ENCODE data around the gene SH3BGRL3. TPM values are rescaled to one million over a fixed set of nuclear protein-coding genes. Genes with fewer than 3 reads are reported as not detected.
"Not testable (repeated sequence)": the region's sequence is repeated elsewhere in the genome, so short reads cannot be mapped to it uniquely, and the experiment has no call there.

SH3BGRL3 gene
- polyA plus RNA-seq, 4 donors, result 90.9 to 238 (median 178) TPM

DNA sequence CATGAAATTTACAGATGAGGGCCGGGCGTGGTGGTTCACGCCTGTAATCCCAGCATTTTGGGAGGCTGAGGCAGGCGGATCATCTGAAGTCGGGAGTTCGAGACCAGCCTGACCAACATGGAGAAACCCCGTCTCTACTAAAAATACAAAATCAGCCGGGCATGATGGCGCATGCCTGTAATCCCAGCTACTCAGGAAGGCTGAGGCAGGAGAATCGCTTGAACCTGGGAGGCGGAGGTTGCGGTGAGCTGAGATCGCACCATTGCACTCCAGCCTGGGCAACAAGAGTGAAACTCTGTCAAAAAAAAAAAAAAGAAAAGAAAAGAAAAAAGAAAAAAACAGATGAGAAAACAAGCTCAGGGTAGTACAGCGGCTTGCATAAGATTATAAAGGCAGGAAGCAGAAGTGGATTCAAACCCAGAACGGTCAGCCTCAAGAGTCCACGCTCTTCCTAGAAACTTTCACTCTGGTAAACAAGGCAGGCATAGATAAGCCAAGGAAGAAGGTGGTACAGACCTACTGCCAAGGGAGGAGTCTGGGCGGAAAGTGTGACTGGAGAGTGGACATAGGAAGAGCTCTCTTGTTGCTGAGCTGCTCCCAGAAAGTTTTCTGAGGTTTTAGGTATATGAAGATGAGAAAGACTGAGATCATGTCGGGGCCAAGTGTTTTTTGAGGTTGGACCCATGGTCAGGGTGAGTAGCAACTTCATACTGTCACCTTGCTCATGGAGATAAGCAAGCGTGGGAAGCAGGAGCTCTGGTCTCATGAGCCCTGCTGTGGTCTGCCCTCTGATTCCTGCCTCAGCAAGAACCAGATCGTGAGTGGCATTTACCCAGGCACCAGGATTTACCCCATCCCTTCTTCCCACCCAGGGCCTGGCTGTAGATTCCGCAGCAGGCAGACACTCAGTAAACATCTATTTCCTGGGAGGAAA, 28.3 kb downstream of the SH3BGRL3 start:
- H3K36me3 ChIP-seq (ENCODE audit: control insufficient read depth in 3 of 3, insufficient read depth in 2 of 3, low read depth in 1 of 3, low read length in 3 of 3), result not testable (repeated sequence)

DNA sequence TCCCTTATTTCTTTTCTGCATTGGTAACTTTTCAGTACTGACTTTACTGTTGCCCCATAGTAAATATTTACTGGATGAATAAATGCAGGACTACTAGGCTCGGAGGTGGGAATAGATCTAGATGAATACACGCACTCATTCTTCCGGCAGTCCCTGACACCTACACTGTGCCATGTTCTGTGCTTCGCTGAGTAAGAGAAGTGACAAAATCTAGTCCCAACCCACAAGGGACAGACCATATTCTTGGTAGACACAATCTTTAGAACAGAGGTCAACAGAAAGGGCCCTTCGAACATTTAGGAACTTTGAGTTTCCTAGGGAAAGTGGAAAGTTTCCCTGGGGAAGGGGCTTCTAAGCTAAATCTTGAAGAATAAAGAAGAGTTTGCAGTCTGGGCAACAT, 34.6 kb downstream of the SH3BGRL3 start:
- DNase-seq, result no peak
- H3K4me1 ChIP-seq (ENCODE audit: control insufficient read depth in 3 of 3, insufficient read depth in 2 of 3, low read depth in 1 of 3, low read length in 2 of 3), result no peaks in the 10 kb centered on the region
- no peak overlapping the region for H3K27ac ChIP-seq (ENCODE audit: low read depth in 1 of 3, low read length in 2 of 3)
- 77 to 86% (median 78%) methylated on average over 5 of the region's 5 CpGs for WGBS, 3 donors
- peaks cover 0 to 2% (median 0%) of the 10 kb centered on the region in 3 donors for H3K27me3 ChIP-seq (ENCODE audit: control insufficient read depth in 3 of 3, insufficient read depth in 3 of 3, low read length in 3 of 3)
- no peaks in the 10 kb centered on the region for H3K36me3 ChIP-seq (ENCODE audit: control insufficient read depth in 3 of 3, insufficient read depth in 2 of 3, low read depth in 1 of 3, low read length in 3 of 3)
- H3K4me3 ChIP-seq (ENCODE audit: low read depth in 1 of 3, low read length in 3 of 3), result no peak overlapping the region
- no peak for FAIRE-seq
- H3K9me3 ChIP-seq (ENCODE audit: control insufficient read depth in 2 of 2, insufficient read depth in 1 of 2, low read depth in 1 of 2, low read length in 1 of 2), result no peaks in the 10 kb centered on the region

More for the DNA sequence above, 28.3 kb downstream of the SH3BGRL3 start:
- not testable (repeated sequence) for FAIRE-seq; DNase-seq; H3K27me3 ChIP-seq (ENCODE audit: control insufficient read depth in 3 of 3, insufficient read depth in 3 of 3, low read length in 3 of 3); H3K4me3 ChIP-seq (ENCODE audit: low read depth in 1 of 3, low read length in 3 of 3); H3K9me3 ChIP-seq (ENCODE audit: control insufficient read depth in 2 of 2, insufficient read depth in 1 of 2, low read depth in 1 of 2, low read length in 1 of 2)
- WGBS, 3 donors, result 78 to 85% (median 84%) methylated on average over 21 of the region's 21 CpGs
- Histone ChIP-seq H3K4me1 (ENCODE audit: control insufficient read depth in 3 of 3, insufficient read depth in 2 of 3, low read depth in 1 of 3, low read length in 2 of 3) (peaks cover 0 to 13% (median 2%) of the 10 kb centered on the region in 3 donors), H3K27ac (ENCODE audit: low read depth in 1 of 3, low read length in 2 of 3) (peak overlapping the region in 1 of 3 donors; percentile 61)

DNA sequence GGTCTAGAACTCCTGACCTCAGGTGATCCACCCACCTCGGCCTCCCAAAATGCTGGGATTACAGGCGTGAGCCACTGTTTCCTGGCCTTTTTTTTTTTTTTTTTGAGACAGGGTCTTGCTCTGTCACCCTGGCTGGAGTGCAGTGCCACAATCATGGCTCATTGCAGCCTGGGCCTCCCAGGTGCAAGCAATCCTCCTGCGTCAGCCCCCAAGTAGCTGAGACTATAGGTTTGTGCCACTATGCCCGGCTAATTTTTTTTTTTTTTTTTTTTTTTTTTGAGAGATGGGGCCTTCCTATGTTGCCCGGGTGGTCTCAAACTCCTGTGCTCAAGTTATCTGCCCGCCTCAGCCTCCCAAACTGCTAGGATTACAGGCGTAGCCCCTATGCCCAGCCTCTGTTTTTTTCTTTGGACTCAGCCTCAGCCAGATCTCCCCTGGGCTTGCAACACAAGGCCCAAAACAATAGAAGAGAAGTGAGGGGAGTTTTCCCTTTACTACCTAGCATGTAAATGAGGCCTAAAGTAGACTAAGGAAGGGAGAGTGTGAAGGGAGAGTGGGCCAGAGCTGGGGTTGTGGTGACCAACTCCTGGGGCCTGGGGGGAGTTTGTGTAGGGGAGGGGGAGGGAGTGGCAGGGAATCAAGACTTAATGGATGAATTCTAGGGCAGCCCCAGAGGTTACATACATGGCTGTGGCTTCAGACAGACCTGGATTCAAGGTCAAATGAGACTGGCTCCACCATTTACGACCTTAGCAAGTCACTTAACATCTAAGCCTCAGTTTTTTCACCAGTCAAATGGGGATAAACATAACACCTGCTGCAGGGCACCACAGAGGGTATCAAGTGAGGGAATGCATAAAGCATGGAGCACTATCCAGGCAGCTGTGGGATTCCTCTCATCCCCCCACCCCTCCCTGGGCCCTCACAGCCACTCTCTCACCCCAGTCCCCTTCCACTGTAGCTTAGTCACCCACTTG, 36.3 kb downstream of the SH3BGRL3 start:
- no peak overlapping the region for H3K27ac ChIP-seq (ENCODE audit: low read depth in 1 of 3, low read length in 2 of 3)
- DNase-seq, result no peak
- FAIRE-seq, result no peak
- no peak overlapping the region for H3K4me3 ChIP-seq (ENCODE audit: low read depth in 1 of 3, low read length in 3 of 3)
- H3K4me1 ChIP-seq (ENCODE audit: control insufficient read depth in 3 of 3, insufficient read depth in 2 of 3, low read depth in 1 of 3, low read length in 2 of 3), result peaks cover 0 to under 1% (median 0%) of the 10 kb centered on the region in 3 donors
- H3K9me3 ChIP-seq (ENCODE audit: control insufficient read depth in 2 of 2, insufficient read depth in 1 of 2, low read depth in 1 of 2, low read length in 1 of 2), result no peaks in the 10 kb centered on the region
- 79 to 86% (median 86%) methylated on average over 8 of the region's 8 CpGs for WGBS, 3 donors
- H3K36me3 ChIP-seq (ENCODE audit: control insufficient read depth in 3 of 3, insufficient read depth in 2 of 3, low read depth in 1 of 3, low read length in 3 of 3), result peaks cover 0 to 11% (median 0%) of the 10 kb centered on the region in 3 donors
- H3K27me3 ChIP-seq (ENCODE audit: control insufficient read depth in 3 of 3, insufficient read depth in 3 of 3, low read length in 3 of 3), result peaks cover 0 to 2% (median 0%) of the 10 kb centered on the region in 3 donors

DNA sequence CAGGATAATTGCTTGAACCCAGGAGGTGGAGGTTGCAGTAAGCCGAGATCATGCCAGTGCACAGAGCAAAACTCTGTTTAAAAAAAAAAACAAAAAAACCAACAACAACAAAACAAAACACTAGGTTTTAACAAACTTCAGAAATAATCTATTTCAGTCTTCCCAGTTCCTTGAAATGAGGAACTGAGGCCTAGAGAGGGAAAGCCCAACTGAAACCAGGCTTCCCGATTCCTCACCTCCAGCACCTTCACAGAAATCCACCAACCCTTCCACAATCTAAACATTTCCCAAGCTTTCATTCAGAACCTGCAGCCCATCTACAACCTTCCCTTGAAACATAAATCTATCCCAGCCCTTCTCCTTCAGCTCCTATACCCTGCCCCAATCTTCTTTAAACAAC, 37.3 kb downstream of the SH3BGRL3 start:
- 79 to 92% (median 87%) methylated on average over 2 of the region's 2 CpGs for WGBS, 3 donors
- H3K27ac ChIP-seq (ENCODE audit: low read depth in 1 of 3, low read length in 2 of 3), result no peak overlapping the region
- H3K27me3 ChIP-seq (ENCODE audit: control insufficient read depth in 3 of 3, insufficient read depth in 3 of 3, low read length in 3 of 3), result peaks cover 0 to 2% (median 0%) of the 10 kb centered on the region in 3 donors
- peaks cover 0 to 4% (median 0%) of the 10 kb centered on the region in 3 donors for H3K4me1 ChIP-seq (ENCODE audit: control insufficient read depth in 3 of 3, insufficient read depth in 2 of 3, low read depth in 1 of 3, low read length in 2 of 3)
- no peak overlapping the region for H3K4me3 ChIP-seq (ENCODE audit: low read depth in 1 of 3, low read length in 3 of 3)
- FAIRE-seq, result no peak
- H3K9me3 ChIP-seq (ENCODE audit: control insufficient read depth in 2 of 2, insufficient read depth in 1 of 2, low read depth in 1 of 2, low read length in 1 of 2), result no peaks in the 10 kb centered on the region
- peaks cover 0 to 19% (median 0%) of the 10 kb centered on the region in 3 donors for H3K36me3 ChIP-seq (ENCODE audit: control insufficient read depth in 3 of 3, insufficient read depth in 2 of 3, low read depth in 1 of 3, low read length in 3 of 3)
- no peak for DNase-seq

DNA sequence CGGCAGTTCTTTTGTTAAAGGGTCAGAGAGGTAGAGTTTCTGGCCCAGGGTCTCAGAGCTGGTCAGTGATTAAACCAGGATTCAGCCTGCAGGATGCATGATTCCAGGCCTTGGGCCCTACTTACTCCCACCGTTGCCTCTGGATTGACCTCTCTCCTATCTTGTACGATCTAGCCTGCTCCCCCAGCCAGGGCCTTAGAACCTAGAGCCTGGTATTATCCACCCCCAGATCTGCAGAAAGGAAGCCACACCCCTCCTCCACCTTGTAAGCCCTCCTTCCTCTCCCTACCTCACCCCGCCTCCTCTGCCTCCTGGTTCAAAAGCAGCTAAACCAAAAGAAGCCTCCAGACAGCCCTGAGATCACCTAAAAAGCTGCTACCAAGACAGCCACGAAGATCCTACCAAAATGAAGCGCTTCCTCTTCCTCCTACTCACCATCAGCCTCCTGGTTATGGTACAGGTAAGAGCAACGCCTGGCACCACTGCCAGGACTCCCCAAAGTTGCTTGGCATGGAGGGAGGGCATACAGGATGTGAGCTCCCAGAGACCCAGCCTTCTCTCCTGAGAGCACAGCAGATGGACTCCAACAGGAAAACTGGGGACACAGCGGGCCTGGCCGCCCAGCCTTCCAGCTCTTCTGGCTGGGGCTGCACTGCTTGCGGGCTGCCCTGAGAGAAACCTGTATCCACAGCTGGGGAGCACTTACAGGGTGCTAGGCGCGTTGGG, 37.9 kb downstream of the SH3BGRL3 start, which contains the start of gene CD52:
Gene CD52 (plus strand): TSS at position 347 of the 726 bp plus-strand sequence. CDS start 60 bp downstream, at position 407.
- FAIRE-seq (no peak), DNase-seq (peak in 1 of 2 donors; percentile 45)
- Histone ChIP-seq H3K9me3 (ENCODE audit: control insufficient read depth in 2 of 2, insufficient read depth in 1 of 2, low read depth in 1 of 2, low read length in 1 of 2) (no peaks in the 10 kb centered on the region), H3K36me3 (ENCODE audit: control insufficient read depth in 3 of 3, insufficient read depth in 2 of 3, low read depth in 1 of 3, low read length in 3 of 3) (peaks cover 0 to 22% (median 2%) of the 10 kb centered on the region in 3 donors), H3K4me3 (ENCODE audit: low read depth in 1 of 3, low read length in 3 of 3) (peak within 1 kb of the TSS; percentile 8 to 61 (median 37)), H3K27me3 (ENCODE audit: control insufficient read depth in 3 of 3, insufficient read depth in 3 of 3, low read length in 3 of 3) (peaks cover 0 to 2% (median 0%) of the 10 kb centered on the region in 3 donors), H3K27ac (ENCODE audit: low read depth in 1 of 3, low read length in 2 of 3) (peak within 1 kb of the TSS in 2 of 3 donors; percentile 36 to 49), H3K4me1 (ENCODE audit: control insufficient read depth in 3 of 3, insufficient read depth in 2 of 3, low read depth in 1 of 3, low read length in 2 of 3) (peaks cover 0 to 4% (median 0%) of the 10 kb centered on the region in 3 donors)
- 59 to 78% (median 60%) methylated on average over 12 of the region's 12 CpGs for WGBS, 3 donors

DNA sequence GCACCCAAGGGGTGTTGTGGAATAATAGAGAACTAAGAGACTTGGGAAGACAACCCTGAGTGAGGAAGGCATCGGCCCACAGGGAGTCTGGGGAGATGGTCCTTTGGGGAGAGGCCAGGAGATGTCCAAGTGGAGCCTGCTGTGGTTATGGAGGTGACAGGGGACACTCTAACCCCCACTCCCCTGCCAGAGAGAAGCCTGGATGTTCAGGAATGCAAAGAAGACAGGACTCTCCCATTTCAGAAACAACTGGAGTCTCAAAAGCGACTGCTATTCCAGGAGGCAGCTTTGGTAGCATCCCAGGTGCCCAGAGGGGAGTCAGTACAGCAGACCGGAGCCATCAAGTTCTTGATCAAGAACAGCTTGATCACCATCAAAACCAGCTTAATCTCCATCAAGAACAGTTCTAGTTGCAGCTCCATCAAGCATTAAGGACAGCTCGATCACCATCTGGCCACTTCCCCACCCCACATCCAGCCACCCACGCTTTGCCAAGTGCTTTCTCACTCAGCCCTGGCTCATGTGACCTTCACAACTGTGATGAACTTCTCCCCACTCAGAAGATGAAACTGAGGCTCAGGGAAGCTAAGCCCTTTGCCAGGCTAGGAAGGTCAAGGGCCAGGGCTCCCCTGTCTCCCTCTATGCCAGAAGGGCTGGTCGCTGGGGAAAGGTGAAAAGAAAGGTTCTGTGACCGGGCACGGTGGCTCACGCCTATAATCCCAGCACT, 38.6 kb downstream of the SH3BGRL3 start:
- peak overlapping the region; percentile 8 to 61 (median 37) for H3K4me3 ChIP-seq (ENCODE audit: low read depth in 1 of 3, low read length in 3 of 3)
- 66 to 77% (median 68%) methylated on average over 9 of the region's 9 CpGs for WGBS, 3 donors

DNA sequence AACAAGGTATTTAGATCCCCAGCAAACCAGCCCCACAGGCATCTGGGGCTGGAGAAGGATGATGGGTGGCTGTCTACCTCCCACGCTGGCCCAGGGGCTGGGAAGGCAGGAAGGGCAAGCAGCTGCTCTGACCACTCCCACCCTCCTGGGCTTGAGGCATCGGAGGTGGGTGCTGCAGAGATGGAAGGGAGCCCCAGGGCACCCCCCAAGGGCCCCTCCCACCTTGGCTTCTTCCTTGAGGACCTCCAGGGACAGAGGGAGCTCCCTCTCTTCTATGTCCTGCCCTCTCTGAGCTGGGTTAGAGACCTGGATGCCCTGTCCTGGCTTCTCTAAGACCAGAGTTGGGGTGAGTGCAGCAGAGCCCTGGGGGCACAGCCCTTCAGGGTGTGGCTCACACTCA, 41.0 kb downstream of the SH3BGRL3 start:
- WGBS, 3 donors, result 62 to 80% (median 65%) methylated on average over 2 of the region's 2 CpGs

More for the DNA sequence above, 38.6 kb downstream of the SH3BGRL3 start:
- Histone ChIP-seq H3K27ac (ENCODE audit: low read depth in 1 of 3, low read length in 2 of 3) (peak overlapping the region in 1 of 3 donors; percentile 36), H3K27me3 (ENCODE audit: control insufficient read depth in 3 of 3, insufficient read depth in 3 of 3, low read length in 3 of 3) (peaks cover 0 to 2% (median 0%) of the 10 kb centered on the region in 3 donors), H3K4me1 (ENCODE audit: control insufficient read depth in 3 of 3, insufficient read depth in 2 of 3, low read depth in 1 of 3, low read length in 2 of 3) (peaks cover 0 to 4% (median 0%) of the 10 kb centered on the region in 3 donors), H3K36me3 (ENCODE audit: control insufficient read depth in 3 of 3, insufficient read depth in 2 of 3, low read depth in 1 of 3, low read length in 3 of 3) (peaks cover 0 to 28% (median 2%) of the 10 kb centered on the region in 3 donors), H3K9me3 (ENCODE audit: control insufficient read depth in 2 of 2, insufficient read depth in 1 of 2, low read depth in 1 of 2, low read length in 1 of 2) (no peaks in the 10 kb centered on the region)
- FAIRE-seq (no peak), DNase-seq (no peak)

More for the DNA sequence above, 41.0 kb downstream of the SH3BGRL3 start:
- DNase-seq, result no peak
- H3K27me3 ChIP-seq (ENCODE audit: control insufficient read depth in 3 of 3, insufficient read depth in 3 of 3, low read length in 3 of 3), result no peaks in the 10 kb centered on the region
- no peak overlapping the region for H3K4me3 ChIP-seq (ENCODE audit: low read depth in 1 of 3, low read length in 3 of 3)
- no peaks in the 10 kb centered on the region for H3K9me3 ChIP-seq (ENCODE audit: control insufficient read depth in 2 of 2, insufficient read depth in 1 of 2, low read depth in 1 of 2, low read length in 1 of 2)
- H3K4me1 ChIP-seq (ENCODE audit: control insufficient read depth in 3 of 3, insufficient read depth in 2 of 3, low read depth in 1 of 3, low read length in 2 of 3), result peaks cover 0 to 4% (median 0%) of the 10 kb centered on the region in 3 donors
- peaks cover 0 to 35% (median 4%) of the 10 kb centered on the region in 3 donors for H3K36me3 ChIP-seq (ENCODE audit: control insufficient read depth in 3 of 3, insufficient read depth in 2 of 3, low read depth in 1 of 3, low read length in 3 of 3)
- FAIRE-seq, result no peak
- no peak overlapping the region for H3K27ac ChIP-seq (ENCODE audit: low read depth in 1 of 3, low read length in 2 of 3)

Measured in small intestine (tissue), 7 donors.